HEK293 (cell line): ENCODE results near the gene VPS4A.

Source experiments
- RBAK ChIP-seq: fragments of 450-650 bp; formaldehyde crosslinking; IDR thresholded peaks from 2 replicates; pipeline ENCODE4 v1.5.1; 2016; ENCODE audit warnings: missing biosample characterization, missing genetic modification characterization
- ZFHX2 ChIP-seq: fragments of 450-650 bp; formaldehyde crosslinking; conservative IDR thresholded peaks from 2 replicates; pipeline ENCODE4 v1.5.1; 2016; ENCODE audit warnings: missing biosample characterization, missing genetic modification characterization
- ZNF416 ChIP-seq: fragments of 450-650 bp; formaldehyde crosslinking; IDR thresholded peaks from 2 replicates; pipeline ENCODE4 v1.5.1; 2016; ENCODE audit warnings: missing biosample characterization, missing genetic modification characterization
- TF ChIP-seq, protein P1 (sequence below): sonication (generic); formaldehyde crosslinking; IDR thresholded peaks from 2 replicates; pipeline ENCODE4 v1.8.1; 2022; ENCODE audit warnings: mild to moderate bottlenecking, moderate library complexity, missing genetic modification reagents
- TF ChIP-seq, protein P2 (sequence below): fragments of 450-650 bp; formaldehyde crosslinking; IDR thresholded peaks from 2 replicates; pipeline ENCODE4 v1.5.1; 2016; ENCODE audit warnings: missing biosample characterization, missing genetic modification characterization

- TF ChIP-seq, protein P1, sequence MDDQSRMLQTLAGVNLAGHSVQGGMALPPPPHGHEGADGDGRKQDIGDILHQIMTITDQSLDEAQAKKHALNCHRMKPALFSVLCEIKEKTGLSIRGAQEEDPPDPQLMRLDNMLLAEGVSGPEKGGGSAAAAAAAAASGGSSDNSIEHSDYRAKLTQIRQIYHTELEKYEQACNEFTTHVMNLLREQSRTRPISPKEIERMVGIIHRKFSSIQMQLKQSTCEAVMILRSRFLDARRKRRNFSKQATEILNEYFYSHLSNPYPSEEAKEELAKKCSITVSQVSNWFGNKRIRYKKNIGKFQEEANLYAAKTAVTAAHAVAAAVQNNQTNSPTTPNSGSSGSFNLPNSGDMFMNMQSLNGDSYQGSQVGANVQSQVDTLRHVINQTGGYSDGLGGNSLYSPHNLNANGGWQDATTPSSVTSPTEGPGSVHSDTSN (CRISPR knock-in tag) = no peak
- TF ChIP-seq, protein P2, sequence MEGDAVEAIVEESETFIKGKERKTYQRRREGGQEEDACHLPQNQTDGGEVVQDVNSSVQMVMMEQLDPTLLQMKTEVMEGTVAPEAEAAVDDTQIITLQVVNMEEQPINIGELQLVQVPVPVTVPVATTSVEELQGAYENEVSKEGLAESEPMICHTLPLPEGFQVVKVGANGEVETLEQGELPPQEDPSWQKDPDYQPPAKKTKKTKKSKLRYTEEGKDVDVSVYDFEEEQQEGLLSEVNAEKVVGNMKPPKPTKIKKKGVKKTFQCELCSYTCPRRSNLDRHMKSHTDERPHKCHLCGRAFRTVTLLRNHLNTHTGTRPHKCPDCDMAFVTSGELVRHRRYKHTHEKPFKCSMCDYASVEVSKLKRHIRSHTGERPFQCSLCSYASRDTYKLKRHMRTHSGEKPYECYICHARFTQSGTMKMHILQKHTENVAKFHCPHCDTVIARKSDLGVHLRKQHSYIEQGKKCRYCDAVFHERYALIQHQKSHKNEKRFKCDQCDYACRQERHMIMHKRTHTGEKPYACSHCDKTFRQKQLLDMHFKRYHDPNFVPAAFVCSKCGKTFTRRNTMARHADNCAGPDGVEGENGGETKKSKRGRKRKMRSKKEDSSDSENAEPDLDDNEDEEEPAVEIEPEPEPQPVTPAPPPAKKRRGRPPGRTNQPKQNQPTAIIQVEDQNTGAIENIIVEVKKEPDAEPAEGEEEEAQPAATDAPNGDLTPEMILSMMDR = no peak
- TF ChIP-seq ZNF416 (tag by site-specific recombination) (no peak), RBAK (no peak), ZFHX2 (tag by site-specific recombination) (no peak)
Observed at GRCh38 chr16:69321080-69321479, 9.9 kb downstream of the VPS4A start.
